Transverse colon (tissue), 4 donors: ENCODE data around the gene MPZL3.

Experiments used
- EP300 ChIP-seq: sonication (generic); formaldehyde crosslinking; IDR thresholded peaks from one replicate; pipeline ENCODE4 v1.6.1; 2017; ENCODE audit warnings: antibody characterized with exemption, low read depth
- POLR2AphosphoS5 ChIP-seq, 3 donors: sonication (generic); formaldehyde crosslinking; IDR thresholded peaks; one replicate each; pipeline ENCODE4 v1.6.1; 2016; ENCODE audit warnings: antibody characterized with exemption in 3 of 3
- TF ChIP-seq, protein P1 (sequence below), 5 experiments: fragments of 200-600 bp in 3 of 5; fragments of 450-650 bp in 2 of 5; sonication (generic) in 3 of 5; IDR thresholded peaks; 1 replicate in 2 of 5; 2 replicates in 3 of 5; pipeline ENCODE4 v1.5.1; 2016 to 2017; ENCODE audit warnings: antibody characterized with exemption in 5 of 5, inconsistent platforms in 3 of 5, mild to moderate bottlenecking in 2 of 5, moderate library complexity in 1 of 5

DNA sequence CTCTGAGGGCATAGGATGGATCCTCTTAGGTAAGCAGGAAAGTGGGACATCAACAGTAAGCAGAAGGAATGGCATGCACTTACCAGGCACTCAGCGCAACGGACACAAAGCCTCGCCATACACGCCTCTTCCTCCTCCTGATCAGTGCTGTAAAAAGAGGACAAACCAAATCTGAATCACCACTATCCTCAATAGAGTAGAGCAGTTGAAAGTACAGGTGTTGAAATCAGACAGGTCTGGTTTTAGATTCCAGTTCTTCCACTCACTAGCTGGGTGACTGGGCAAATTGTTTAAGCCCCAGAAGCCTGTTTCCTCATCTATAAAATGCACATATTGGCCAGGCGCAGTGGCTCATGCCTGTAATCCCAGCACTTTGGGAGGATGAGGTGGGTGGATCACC lies 18.8 kb downstream of the MPZL3 start:
- TF ChIP-seq, protein P1, sequence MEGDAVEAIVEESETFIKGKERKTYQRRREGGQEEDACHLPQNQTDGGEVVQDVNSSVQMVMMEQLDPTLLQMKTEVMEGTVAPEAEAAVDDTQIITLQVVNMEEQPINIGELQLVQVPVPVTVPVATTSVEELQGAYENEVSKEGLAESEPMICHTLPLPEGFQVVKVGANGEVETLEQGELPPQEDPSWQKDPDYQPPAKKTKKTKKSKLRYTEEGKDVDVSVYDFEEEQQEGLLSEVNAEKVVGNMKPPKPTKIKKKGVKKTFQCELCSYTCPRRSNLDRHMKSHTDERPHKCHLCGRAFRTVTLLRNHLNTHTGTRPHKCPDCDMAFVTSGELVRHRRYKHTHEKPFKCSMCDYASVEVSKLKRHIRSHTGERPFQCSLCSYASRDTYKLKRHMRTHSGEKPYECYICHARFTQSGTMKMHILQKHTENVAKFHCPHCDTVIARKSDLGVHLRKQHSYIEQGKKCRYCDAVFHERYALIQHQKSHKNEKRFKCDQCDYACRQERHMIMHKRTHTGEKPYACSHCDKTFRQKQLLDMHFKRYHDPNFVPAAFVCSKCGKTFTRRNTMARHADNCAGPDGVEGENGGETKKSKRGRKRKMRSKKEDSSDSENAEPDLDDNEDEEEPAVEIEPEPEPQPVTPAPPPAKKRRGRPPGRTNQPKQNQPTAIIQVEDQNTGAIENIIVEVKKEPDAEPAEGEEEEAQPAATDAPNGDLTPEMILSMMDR (IDR thresholded peaks at IDR 0.05) = no peak
- TF ChIP-seq POLR2AphosphoS5 (IDR thresholded peaks at IDR 0.05) = no peak
- TF ChIP-seq EP300 = no peak
